ENCODE measurements around the gene DCAF11. TPM values are rescaled to one million over a fixed set of nuclear protein-coding genes. Genes with fewer than 3 reads are reported as not detected.

Gene DCAF11
- total and polyA plus RNA-seq, 2 of the 13 experiments (the other 11 are each of a cell fraction or from before 2014, with no cell fraction given) = 150 to 257 TPM

DNA sequence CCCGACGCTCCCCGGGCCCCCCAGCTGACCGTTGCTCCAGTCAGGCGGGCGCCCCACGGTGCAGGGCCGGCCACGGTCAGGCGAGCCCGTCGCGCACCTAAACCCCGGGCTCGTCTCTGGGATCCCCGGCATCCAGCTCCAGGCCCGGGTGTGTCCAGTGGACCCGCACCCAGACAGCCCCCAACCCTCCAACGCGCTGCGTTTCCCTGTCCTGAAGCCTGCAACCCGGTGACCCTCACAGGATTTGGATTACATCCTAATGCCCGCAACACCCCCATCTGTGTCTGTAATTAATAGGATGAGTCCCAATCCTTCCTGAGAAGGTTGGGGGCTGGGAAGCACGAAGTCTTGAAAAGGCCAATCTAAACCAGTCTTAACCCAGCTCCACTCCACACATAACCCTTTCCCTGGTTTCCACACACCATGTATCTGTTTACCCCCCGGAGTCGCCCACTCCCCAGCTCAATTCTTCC is 32.8 kb upstream of the DCAF11 start (continued):
- TF ChIP-seq, protein P1, sequence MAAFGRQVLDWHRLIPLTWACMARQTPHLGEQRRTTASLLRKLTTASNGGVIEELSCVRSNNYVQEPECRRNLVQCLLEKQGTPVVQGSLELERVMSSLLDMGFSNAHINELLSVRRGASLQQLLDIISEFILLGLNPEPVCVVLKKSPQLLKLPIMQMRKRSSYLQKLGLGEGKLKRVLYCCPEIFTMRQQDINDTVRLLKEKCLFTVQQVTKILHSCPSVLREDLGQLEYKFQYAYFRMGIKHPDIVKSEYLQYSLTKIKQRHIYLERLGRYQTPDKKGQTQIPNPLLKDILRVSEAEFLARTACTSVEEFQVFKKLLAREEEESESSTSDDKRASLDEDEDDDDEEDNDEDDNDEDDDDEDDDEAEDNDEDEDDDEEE (CRISPR knock-in tag; IDR thresholded peaks at IDR 0.05) = no peak
- TF ChIP-seq NCOA2 (CRISPR knock-in tag; IDR thresholded peaks at IDR 0.05) = no peak
- TF ChIP-seq, protein P2, sequence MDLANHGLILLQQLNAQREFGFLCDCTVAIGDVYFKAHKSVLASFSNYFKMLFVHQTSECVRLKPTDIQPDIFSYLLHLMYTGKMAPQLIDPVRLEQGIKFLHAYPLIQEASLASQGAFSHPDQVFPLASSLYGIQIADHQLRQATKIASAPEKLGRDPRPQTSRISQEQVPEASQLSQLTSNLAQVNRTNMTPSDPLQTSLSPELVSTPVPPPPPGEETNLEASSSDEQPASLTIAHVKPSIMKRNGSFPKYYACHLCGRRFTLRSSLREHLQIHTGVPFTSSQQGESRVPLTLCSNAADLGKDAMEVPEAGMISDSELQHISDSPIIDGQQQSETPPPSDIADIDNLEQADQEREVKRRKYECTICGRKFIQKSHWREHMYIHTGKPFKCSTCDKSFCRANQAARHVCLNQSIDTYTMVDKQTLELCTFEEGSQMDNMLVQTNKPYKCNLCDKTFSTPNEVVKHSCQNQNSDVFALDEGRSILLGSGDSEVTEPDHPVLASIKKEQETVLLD (CRISPR knock-in tag; IDR thresholded peaks at IDR 0.05; ENCODE audit: low read depth) = 0 out of 2 replicates have a peak, but pooled peaks have one; percentile 31
- no peak for TF ChIP-seq ZNF724P (CRISPR knock-in tag; IDR thresholded peaks at IDR 0.05; ENCODE audit: borderline replicate concordance)
- TF ChIP-seq ZNF460 (CRISPR knock-in tag; IDR thresholded peaks at IDR 0.05; ENCODE audit: borderline replicate concordance) = no peak
- no peak for TF ChIP-seq ZNF780A (CRISPR knock-in tag; IDR thresholded peaks at IDR 0.05)
- TF ChIP-seq, protein P3, sequence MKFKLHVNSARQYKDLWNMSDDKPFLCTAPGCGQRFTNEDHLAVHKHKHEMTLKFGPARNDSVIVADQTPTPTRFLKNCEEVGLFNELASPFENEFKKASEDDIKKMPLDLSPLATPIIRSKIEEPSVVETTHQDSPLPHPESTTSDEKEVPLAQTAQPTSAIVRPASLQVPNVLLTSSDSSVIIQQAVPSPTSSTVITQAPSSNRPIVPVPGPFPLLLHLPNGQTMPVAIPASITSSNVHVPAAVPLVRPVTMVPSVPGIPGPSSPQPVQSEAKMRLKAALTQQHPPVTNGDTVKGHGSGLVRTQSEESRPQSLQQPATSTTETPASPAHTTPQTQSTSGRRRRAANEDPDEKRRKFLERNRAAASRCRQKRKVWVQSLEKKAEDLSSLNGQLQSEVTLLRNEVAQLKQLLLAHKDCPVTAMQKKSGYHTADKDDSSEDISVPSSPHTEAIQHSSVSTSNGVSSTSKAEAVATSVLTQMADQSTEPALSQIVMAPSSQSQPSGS (CRISPR knock-in tag; IDR thresholded peaks at IDR 0.05) = no peak
- TF ChIP-seq TP53 (CRISPR knock-in tag; conservative IDR thresholded peaks at IDR 0.05) = no peak
- no peak; the same call in 1 of the 2 replicates for TF ChIP-seq MYNN (CRISPR knock-in tag; IDR thresholded peaks at IDR 0.05; ENCODE audit: low read depth)
- no peak for TF ChIP-seq ZNF441 (CRISPR knock-in tag; IDR thresholded peaks at IDR 0.05; ENCODE audit: borderline replicate concordance)
- TF ChIP-seq, protein P4, sequence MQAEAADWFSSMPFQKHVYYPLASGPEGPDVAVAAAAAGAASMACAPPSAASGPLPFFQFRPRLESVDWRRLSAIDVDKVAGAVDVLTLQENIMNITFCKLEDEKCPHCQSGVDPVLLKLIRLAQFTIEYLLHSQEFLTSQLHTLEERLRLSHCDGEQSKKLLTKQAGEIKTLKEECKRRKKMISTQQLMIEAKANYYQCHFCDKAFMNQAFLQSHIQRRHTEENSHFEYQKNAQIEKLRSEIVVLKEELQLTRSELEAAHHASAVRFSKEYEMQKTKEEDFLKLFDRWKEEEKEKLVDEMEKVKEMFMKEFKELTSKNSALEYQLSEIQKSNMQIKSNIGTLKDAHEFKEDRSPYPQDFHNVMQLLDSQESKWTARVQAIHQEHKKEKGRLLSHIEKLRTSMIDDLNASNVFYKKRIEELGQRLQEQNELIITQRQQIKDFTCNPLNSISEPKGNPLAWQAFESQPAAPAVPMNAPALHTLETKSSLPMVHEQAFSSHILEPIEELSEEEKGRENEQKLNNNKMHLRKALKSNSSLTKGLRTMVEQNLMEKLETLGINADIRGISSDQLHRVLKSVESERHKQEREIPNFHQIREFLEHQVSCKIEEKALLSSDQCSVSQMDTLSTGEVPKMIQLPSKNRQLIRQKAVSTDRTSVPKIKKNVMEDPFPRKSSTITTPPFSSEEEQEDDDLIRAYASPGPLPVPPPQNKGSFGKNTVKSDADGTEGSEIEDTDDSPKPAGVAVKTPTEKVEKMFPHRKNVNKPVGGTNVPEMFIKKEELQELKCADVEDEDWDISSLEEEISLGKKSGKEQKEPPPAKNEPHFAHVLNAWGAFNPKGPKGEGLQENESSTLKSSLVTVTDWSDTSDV (CRISPR knock-in tag; IDR thresholded peaks at IDR 0.05) = no peak
- no peak for TF ChIP-seq GLI4 (CRISPR knock-in tag; IDR thresholded peaks at IDR 0.05; ENCODE audit: borderline replicate concordance)
- TF ChIP-seq SP1 (IDR thresholded peaks at IDR 0.05) = no peak
- TF ChIP-seq SP1 (CRISPR knock-in tag; IDR thresholded peaks at IDR 0.05) = no peak
- no peak for TF ChIP-seq MZF1 (CRISPR knock-in tag; IDR thresholded peaks at IDR 0.05; ENCODE audit: borderline replicate concordance)
- no peak for TF ChIP-seq ZNF296 (CRISPR knock-in tag; conservative IDR thresholded peaks at IDR 0.05)
- no peak for TF ChIP-seq ZNF10 (CRISPR knock-in tag; IDR thresholded peaks at IDR 0.05; ENCODE audit: borderline replicate concordance, low read depth)
- TF ChIP-seq, protein P5, sequence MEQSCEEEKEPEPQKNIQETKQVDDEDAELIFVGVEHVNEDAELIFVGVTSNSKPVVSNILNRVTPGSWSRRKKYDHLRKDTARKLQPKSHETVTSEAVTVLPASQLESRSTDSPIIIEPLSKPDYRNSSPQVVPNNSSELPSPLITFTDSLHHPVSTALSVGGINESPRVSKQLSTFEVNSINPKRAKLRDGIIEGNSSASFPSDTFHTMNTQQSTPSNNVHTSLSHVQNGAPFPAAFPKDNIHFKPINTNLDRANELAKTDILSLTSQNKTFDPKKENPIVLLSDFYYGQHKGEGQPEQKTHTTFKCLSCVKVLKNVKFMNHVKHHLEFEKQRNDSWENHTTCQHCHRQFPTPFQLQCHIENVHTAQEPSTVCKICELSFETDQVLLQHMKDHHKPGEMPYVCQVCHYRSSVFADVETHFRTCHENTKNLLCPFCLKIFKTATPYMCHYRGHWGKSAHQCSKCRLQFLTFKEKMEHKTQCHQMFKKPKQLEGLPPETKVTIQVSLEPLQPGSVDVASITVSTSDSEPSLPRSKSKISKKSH (CRISPR knock-in tag; IDR thresholded peaks at IDR 0.05; ENCODE audit: borderline replicate concordance) = no peak
